ENCODE measurements around the gene SUMO3. TPM values are rescaled to one million over a fixed set of nuclear protein-coding genes. Genes with fewer than 3 reads are reported as not detected.

SUMO3 gene
- total RNA-seq, 6 experiments from 2014 or later: 33.4 to 41.2 (median 36.6) TPM

DNA sequence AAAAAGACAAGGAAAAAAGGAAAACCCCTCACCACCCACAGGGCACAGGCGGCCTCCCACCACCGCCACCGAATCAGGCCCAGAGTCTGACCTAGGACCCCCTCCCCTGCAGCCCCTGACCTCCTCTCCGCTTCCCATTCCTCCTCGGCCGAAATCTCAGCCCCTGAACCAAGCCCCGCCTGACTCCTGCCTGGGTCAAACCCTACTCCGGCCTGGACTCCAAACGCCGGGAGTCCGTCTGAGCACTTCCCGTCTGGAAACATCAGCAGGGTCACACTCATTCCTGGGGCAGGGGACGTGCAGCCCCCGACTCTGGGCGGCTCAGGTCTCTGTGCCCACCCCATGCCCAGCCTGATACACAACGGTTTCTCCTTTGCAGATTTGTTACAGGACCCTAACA, 26.4 kb upstream of the SUMO3 start:
- no peak for TF ChIP-seq POLR2A (IDR thresholded peaks at IDR 0.05)
- TF ChIP-seq, protein P1, sequence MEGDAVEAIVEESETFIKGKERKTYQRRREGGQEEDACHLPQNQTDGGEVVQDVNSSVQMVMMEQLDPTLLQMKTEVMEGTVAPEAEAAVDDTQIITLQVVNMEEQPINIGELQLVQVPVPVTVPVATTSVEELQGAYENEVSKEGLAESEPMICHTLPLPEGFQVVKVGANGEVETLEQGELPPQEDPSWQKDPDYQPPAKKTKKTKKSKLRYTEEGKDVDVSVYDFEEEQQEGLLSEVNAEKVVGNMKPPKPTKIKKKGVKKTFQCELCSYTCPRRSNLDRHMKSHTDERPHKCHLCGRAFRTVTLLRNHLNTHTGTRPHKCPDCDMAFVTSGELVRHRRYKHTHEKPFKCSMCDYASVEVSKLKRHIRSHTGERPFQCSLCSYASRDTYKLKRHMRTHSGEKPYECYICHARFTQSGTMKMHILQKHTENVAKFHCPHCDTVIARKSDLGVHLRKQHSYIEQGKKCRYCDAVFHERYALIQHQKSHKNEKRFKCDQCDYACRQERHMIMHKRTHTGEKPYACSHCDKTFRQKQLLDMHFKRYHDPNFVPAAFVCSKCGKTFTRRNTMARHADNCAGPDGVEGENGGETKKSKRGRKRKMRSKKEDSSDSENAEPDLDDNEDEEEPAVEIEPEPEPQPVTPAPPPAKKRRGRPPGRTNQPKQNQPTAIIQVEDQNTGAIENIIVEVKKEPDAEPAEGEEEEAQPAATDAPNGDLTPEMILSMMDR (IDR thresholded peaks at IDR 0.05): no peak
- no peak for DNase-seq
- 43% methylated on average over 9 of the region's 16 CpGs for WGBS (ENCODE audit: insufficient coverage, low coverage, low lambda C conversion rate, missing lambda C conversion rate)
- intact Hi-C loops (cut with DNase I): no loop called here
- no peaks in the 10 kb centered on the region for H3K9me3 ChIP-seq
- peaks cover 0 to 2% (median under 1%) of the 10 kb centered on the region in 4 donors for H3K36me3 ChIP-seq
- H3K4me3 ChIP-seq: no peak overlapping the region
- H3K27ac ChIP-seq: no peak overlapping the region
- H3K4me1 ChIP-seq: peaks cover 0 to 3% (median 1%) of the 10 kb centered on the region in 4 donors
- no peak for ATAC-seq
- no peaks in the 10 kb centered on the region for H3K27me3 ChIP-seq

DNA sequence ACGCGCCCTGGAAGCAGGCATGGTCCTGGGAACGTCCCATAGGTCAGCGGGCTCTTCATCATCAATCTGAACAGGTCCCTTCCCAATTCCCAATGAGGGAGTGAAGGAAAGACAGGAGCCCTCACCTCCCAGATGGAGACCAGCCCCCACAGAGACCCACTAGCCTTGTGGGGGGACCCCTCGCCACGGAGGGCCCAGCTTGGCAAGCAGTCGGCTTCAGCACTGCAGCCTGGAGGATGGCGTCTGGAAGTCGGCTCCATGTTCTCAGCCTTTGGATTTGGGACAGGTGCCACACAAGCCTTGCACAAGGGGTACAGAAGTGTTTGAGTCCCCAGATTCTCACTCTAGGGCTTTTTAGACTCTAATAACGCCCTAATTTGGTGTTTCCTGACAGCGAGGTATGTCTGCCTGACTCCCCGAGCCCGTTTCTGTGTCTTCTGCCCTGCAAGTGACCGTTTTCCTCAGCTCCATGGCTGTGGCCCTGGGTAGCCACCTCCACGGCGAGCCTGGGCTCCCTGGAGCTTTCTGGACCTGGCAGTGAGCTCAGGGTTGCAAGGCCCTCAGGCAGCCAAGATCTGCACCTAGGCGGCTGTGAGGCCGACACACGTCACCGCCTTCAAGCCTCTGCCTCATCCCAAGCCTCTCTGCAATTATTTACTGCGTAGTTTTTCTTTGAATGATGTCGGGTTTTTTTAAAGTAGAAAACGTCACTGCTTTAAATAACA, 25.0 kb upstream of the SUMO3 start:
- TF ChIP-seq, protein P1 (IDR thresholded peaks at IDR 0.05): no peak
- no peak for TF ChIP-seq POLR2A (IDR thresholded peaks at IDR 0.05)
- Histone ChIP-seq H3K27me3 (no peaks in the 10 kb centered on the region), H3K4me3 (no peak overlapping the region), H3K9me3 (no peaks in the 10 kb centered on the region), H3K27ac (no peak overlapping the region), H3K36me3 (no peaks in the 10 kb centered on the region), H3K4me1 (peaks cover 0 to 3% (median 1%) of the 10 kb centered on the region in 4 donors)
- ATAC-seq: no peak
- 75% methylated on average over 15 of the region's 23 CpGs for WGBS (ENCODE audit: insufficient coverage, low coverage, low lambda C conversion rate, missing lambda C conversion rate)
- intact Hi-C loops (cut with DNase I): no loop called here
- DNase-seq: no peak

DNA sequence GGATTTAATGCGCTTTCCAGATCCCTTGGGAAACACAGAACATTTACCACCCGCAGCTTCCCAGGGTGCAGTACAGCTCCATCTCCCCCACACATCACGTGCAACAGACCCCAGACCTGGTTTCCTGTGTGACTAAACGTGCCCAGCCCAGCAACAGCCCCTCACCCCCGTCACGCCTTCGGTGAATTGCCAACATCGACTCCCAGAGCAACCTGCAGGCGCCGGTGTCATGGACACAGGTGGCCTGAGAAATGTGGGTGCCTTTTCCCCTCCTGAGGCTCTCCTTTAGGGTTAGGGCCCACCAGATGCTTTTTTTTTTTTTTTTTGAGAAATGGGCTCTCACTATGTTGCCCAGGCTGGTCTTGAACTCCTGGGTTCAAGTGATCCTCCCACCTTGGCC, 24.2 kb upstream of the SUMO3 start:
- 74% methylated on average over 10 of the region's 10 CpGs for WGBS (ENCODE audit: insufficient coverage, low coverage, low lambda C conversion rate, missing lambda C conversion rate)
- intact Hi-C loops (cut with DNase I): no loop called here

DNA sequence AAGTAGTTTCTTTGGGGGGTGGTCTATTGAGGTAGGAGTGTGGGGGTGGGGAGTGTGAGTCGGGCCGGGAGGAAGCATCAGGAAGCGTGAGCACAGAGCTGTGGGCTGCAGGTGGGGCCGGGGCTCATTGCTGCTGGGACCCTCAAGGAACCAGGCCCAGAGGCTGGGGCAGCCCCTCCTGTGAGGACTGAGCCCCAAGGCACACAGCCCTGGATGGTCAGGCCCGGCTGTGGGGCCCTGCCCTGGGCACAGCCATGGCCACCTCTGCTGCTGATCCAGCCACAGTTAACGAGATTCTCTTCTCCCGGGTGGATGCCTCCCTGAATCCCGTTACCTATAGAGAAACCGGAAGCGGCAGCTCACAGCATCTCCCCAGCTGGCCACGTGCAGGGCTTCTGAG, 22.9 kb upstream of the SUMO3 start:
- no peak for ATAC-seq
- WGBS (ENCODE audit: insufficient coverage, low coverage, low lambda C conversion rate, missing lambda C conversion rate): 79% methylated on average over 5 of the region's 11 CpGs
- intact Hi-C loops (cut with DNase I): no loop called here
- Histone ChIP-seq H3K36me3 (no peaks in the 10 kb centered on the region), H3K9me3 (no peaks in the 10 kb centered on the region), H3K4me3 (no peak overlapping the region), H3K27ac (no peak overlapping the region), H3K4me1 (no peaks in the 10 kb centered on the region), H3K27me3 (no peaks in the 10 kb centered on the region)
- no peak for DNase-seq
- TF ChIP-seq POLR2A (IDR thresholded peaks at IDR 0.05): no peak
- TF ChIP-seq, protein P1 (IDR thresholded peaks at IDR 0.05): no peak

More for the DNA sequence above, 24.2 kb upstream of the SUMO3 start:
- Histone ChIP-seq H3K27ac (no peak overlapping the region), H3K36me3 (no peaks in the 10 kb centered on the region), H3K27me3 (no peaks in the 10 kb centered on the region), H3K4me1 (peaks cover 0 to 3% (median 1%) of the 10 kb centered on the region in 4 donors), H3K9me3 (no peaks in the 10 kb centered on the region), H3K4me3 (no peak overlapping the region)
- no peak for ATAC-seq
- DNase-seq: no peak
- TF ChIP-seq, protein P1 (IDR thresholded peaks at IDR 0.05): no peak
- no peak for TF ChIP-seq POLR2A (IDR thresholded peaks at IDR 0.05)
